ENCODE data around the gene TNNI3K.
A peak's percentile ranks its signal among the peaks of the same experiment; 100 is the strongest.
"Not testable (repeated sequence)": the region's sequence is repeated elsewhere in the genome, so short reads cannot be mapped to it uniquely, and the experiment has no call there.

The TNNI3K gene, protein sequence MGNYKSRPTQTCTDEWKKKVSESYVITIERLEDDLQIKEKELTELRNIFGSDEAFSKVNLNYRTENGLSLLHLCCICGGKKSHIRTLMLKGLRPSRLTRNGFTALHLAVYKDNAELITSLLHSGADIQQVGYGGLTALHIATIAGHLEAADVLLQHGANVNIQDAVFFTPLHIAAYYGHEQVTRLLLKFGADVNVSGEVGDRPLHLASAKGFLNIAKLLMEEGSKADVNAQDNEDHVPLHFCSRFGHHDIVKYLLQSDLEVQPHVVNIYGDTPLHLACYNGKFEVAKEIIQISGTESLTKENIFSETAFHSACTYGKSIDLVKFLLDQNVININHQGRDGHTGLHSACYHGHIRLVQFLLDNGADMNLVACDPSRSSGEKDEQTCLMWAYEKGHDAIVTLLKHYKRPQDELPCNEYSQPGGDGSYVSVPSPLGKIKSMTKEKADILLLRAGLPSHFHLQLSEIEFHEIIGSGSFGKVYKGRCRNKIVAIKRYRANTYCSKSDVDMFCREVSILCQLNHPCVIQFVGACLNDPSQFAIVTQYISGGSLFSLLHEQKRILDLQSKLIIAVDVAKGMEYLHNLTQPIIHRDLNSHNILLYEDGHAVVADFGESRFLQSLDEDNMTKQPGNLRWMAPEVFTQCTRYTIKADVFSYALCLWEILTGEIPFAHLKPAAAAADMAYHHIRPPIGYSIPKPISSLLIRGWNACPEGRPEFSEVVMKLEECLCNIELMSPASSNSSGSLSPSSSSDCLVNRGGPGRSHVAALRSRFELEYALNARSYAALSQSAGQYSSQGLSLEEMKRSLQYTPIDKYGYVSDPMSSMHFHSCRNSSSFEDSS

DNA sequence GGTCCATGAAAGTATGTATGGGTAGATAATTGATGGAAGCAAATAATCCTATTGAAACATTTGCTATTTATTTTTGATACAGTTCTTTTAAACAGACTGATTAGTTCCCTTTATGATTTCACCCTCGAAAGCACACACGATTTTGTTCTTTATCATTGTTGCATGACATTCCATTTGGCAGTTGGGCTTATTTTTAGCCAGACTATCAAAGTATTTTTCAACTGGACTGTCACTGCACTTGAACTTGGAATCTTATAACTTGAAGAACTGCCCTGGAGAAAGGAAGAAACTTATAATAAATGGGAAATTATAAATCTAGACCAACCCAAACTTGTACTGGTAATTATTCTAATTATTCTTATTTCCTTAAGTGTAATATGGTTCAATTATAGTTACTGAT lies at the start of gene TNNI3K:
TNNI3K (plus strand) TSS at position 235 of the 400 bp plus-strand sequence; CDS start at position 300, 65 bp downstream.
- no peak for DNase-seq (ENCODE audit: low spot score)

DNA sequence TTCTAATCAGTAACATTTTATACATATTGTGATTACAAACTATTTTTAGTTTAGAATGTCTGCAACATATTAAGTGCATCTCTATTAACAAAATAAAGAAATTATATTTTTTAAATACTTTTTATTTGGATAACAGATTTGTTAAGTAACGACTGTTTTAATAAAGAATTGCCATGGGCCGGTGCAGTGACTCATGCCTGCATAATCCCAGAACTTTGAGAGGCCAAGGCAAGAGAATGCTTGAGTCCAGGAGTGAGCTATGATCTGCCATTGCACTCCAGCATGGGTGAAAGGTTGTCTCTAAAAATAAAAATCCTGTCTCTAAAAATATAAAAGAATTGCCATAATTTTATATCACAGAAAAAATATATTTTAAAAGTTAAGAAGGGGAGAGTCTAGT lies 41.3 kb upstream of the TNNI3K start:
- no peak for DNase-seq (ENCODE audit: low spot score)

DNA sequence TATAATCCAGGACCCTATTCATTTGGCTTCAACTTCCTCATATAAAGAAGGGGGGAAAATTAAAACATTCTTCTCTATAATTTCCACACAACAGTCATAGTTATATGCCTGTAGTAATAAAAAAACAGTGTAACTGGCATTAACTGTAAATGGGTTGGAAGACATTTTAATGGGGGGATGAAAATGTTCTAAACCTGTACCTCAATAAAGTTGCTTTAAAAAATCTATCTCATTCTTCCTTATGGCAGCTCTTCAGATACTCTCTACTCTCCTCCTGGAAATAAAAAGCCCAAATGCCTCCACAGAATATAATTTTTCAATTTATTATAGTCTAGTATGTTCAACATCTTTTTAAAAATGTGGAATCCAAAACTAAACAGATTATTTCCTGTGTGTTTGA lies 39.8 kb upstream of the TNNI3K start:
- DNase-seq (ENCODE audit: low spot score) = no peak

DNA sequence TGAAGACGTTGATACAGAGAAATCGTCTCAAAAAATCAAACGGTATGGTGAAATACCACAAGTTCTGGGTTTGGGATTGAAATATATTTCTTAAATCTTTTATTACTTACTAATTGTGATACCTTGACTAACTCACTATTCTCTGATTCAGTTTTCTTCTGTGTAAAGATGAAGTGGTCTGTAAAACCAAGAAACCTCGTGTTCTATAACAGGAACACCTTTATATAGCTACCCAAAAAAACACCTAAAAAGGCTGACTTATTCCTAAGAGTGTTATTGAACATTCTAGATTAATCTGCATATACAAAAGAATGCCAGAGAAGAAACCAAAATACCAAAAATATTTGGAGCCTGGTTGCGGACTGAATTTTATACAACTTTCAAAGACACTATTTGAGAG lies 37.9 kb upstream of the TNNI3K start:
- DNase-seq (ENCODE audit: low spot score) = no peak

DNA sequence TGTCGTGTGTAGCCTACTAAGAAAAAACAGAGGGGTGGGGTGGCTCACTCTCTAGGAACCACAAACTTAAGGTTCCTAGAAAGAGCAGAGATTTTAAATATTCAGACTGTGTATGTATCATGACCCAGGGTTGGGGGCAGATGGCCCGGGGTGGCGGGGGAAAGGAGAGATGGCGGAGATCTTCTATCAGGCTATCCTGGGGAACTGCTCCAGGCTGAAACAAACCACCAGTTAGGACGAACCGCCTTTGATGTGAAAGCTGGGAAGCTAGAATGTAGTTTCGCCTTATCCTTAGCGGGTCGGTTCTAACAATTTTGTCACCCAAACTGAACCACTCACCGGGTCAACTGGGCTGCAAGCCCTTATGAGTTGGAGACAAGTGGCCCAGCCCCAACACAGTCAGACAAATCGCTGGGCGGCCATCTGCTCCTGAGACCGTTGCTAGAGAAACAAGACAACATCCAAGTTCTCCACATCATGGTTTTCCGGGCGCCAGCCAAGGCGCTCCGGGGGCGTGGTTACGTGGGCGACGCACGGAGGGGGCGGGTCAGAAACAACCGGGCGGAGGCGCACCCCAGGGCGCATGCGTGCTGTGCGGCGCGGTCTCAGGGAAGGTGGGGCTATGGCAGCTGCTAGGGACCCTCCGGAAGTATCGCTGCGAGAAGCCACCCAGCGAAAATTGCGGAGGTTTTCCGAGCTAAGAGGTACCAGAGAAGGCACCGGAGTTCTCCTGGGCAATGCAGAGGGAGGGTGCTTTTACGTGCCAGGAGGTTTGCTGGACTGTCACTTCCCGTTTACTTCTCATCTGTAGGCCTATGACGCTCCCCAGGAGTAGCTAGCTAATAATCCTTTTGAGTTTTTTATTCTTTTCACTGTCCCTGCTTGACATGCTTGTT lies 37.3 kb upstream of the TNNI3K start, which contains the start of the genes FPGT and LRRIQ3:
FPGT (plus strand) TSS at position 586 of the 896 bp plus-strand sequence; CDS start at position 623, 37 bp downstream.
LRRIQ3 (minus strand) TSS at position 520 of the 896 bp plus-strand sequence. CDS start 14,492 bp downstream, outside the sequence.
- peak; percentile 95 for DNase-seq (ENCODE audit: low spot score)

DNA sequence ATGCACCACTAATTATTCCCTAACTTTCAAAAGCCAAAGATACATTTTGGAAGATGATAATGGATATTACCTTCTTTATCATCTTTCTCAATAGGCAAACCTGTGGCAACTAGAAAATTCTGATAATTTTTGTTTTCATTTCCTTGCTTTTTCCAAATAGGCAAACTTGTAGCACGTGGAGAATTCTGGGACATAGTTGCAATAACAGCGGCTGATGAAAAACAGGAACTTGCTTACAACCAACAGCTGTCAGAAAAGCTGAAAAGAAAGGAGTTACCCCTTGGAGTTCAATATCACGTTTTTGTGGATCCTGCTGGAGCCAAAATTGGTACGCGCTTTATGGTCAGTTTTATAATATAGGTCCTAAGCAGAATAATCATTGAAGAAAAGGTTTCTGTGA lies 35.7 kb upstream of the TNNI3K start:
- no peak for DNase-seq (ENCODE audit: low spot score)

DNA sequence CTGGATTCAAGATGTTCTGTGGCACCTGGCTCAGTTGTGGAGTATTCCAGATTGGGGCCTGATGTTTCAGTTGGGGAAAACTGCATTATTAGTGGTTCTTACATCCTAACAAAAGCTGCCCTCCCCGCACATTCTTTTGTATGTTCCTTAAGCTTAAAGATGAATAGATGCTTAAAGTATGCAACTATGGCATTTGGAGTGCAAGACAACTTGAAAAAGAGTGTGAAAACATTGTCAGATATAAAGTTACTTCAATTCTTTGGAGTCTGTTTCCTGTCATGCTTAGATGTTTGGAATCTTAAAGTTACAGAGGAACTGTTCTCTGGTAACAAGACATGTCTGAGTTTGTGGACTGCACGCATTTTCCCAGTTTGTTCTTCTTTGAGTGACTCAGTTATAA lies 29.9 kb upstream of the TNNI3K start:
- no peak for DNase-seq (ENCODE audit: low spot score)

DNA sequence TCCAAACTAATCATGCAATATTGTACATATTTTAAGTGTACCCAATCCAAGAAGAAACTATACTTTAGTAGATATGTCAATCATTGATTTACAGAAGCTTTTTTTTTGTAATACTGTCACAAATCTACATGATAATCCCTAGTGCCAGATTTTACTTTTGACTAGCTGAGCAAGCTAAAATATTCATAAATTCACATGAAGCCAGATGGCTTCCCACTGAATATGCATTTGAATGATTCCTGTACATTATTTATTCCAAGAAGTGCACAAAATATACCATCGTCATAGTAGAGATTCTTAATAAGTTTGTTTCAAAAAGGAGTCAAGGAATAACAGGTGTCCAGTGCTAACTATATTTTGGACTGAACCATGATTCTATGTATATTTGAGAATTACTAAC lies 20.0 kb upstream of the TNNI3K start:
- no peak for DNase-seq (ENCODE audit: low spot score)

DNA sequence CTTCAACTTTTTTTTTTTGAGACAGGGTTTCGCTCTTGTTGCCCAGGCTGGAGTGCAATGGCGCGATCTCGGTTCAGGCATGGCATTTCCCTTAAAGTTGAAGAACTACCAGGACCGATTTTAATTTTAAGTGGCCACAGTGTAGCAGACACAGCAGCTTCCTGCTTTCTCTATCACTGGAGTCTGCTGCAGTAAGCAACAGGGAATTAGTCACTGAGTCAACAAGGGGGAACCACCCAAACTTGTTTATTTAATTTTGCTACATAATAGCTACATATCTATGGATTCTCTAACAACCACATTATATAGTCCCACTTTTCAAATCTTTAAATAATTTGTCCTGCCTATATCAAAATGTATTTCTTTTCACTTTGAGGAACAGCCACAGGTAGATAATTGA lies 12.5 kb upstream of the TNNI3K start:
- DNase-seq (ENCODE audit: low spot score) = no peak

DNA sequence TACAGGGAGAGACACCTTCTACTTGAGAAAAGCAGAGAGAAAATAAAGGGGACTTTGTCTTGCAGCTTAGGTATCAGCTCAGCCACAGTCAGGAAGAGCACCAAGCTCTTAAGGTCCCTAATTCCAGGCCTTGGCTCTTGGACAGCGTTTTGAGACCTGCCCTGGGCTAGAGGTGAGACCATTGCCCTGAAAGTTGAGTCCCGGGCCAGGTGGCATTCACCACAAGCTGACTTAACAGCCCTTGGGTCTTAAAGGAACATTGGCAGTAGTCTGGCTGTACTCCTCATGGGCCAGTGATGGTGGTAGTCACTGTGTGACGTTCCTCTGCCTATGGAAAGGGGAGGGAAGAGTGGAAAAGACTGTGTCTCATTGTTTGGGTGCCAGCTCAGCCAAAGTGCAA lies 11.7 kb upstream of the TNNI3K start:
- DNase-seq (ENCODE audit: low spot score) = no peak

DNA sequence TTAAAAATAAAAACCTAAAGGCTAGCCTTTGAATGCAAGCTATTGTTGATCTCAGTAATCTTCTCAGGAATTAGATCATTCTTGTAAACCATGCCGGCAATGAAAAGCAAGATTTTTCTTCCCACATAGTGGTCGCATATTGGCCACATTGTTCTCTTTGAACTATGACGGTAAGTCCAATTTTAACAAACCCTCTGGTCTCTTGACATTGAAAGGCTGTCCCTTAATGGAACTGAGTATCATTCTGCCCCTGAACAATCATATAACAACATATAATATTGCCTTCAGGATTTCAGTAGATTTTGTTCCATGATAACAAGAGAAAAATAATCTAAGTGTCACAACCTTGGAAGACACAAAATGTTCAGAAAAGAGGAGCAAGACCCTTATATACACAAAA lies 1.3 kb downstream of the TNNI3K start:
- no peak for DNase-seq (ENCODE audit: low spot score)

DNA sequence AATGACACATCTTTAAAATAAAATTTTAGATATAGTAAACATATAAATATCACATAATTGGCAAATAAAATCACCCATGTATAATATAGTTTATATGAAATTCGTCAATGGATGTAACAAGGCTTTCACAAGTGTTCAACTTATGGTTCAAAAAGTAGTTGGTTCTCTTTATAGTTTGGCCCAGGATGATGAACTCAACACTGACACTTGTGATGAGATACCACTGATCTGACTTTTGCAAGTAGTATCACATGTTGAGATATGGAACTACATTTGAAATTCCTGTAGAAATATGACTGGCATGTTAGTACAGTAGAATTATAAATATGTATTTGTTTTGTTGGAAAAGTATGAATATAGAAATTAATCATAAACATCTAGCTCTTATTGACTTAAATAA lies 1.8 kb downstream of the TNNI3K start:
- DNase-seq (ENCODE audit: low spot score) = no peak

DNA sequence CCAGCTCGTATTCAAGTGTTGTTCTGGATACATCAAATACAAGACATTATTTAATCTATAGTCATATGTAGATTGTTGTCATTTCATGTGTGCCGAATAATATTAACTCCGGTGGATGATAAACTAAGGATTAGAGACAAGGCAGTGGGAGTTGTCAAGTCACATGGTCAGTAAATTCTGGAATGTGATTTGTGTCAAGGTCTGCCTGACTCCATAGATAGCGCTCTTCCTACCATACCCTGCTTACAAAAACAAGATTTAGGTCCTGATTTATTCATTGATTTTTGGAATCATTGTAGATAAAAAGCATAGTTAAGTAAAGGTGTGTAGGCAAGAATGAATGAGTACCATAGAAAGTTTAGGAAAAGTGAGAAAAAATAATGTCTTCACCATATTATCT lies 2.6 kb downstream of the TNNI3K start:
- no peak for DNase-seq (ENCODE audit: low spot score)

DNA sequence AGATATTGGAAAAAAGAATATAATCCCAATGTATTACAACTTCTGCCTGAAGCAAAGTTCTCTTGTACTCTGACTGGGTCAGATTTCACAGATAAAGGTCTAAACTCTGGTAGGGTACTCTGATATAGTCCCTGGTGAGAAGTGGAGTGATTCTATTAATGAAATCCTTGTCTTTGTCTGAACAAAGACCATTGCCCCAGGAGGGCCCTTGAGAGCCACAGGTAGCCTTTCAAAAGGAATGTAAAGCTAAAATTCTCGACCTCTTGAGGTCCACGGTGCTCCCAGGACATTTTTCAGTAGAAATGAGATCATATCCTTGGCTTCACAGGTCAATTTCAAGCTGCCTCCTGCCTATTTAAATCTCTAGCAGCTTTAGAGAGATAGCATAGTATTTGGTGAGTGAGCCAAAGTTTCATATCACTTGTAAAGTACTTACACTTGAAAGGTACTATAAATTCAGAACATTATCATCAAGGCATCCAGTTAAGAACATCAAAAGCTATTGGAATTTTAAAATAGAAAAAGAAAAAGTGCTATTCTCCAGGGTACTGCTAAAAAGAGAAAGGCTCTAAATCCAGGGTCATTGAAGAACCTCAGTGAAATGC lies 10.1 kb downstream of the TNNI3K start:
- no peak for DNase-seq (ENCODE audit: low spot score)

DNA sequence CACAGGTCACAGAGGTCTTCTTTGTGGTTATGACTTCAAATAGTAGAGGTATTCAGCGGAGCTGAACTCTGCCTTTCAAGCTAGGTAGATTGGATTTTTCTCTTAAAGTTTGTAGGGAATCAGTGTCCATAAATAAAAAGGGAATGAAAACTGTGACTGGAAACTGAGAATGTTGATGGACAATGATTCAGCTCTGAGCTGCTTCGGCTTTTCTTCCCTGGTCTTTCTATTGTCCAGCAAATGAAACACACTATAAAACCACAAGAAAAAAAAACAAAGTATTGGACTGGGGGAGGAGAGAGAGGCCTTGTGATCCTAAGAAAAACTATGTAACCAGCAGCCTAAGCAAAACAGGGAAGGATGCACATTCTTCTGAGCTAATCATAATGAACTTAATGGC lies 11.1 kb downstream of the TNNI3K start:
- no peak for DNase-seq (ENCODE audit: low spot score)

DNA sequence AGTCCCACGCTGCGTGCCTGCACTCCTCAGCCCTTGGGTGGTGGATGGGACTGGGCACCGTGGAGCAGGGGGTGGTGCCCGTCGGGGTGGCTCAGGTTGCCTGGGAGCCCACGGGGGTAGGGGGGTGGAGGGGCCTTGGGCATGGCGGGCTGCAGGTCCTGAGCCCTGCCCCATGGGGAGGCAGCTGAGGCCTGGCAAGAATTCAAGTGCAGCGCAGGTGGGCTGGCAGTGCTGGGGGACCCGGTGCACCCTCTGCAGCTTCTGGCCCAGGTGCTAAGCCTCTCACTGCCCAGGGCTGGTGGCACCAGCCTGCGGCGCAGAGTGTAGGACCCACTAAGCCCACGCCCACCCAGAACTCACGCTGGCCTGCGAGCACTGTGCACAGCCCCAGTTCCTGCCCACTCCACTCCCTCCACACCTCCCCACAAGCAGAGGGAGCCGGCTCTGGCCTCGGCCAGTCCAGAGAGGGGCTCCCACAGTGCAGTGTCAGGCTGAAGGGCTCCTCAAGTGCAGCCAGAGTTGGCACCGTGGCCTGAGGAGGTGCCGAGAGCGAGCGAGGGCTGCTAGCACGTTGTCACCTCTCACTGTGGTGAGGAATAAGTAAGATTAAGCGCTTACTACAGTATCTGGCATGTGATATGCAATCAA lies 12.8 kb downstream of the TNNI3K start:
- no peak for DNase-seq (ENCODE audit: low spot score)

DNA sequence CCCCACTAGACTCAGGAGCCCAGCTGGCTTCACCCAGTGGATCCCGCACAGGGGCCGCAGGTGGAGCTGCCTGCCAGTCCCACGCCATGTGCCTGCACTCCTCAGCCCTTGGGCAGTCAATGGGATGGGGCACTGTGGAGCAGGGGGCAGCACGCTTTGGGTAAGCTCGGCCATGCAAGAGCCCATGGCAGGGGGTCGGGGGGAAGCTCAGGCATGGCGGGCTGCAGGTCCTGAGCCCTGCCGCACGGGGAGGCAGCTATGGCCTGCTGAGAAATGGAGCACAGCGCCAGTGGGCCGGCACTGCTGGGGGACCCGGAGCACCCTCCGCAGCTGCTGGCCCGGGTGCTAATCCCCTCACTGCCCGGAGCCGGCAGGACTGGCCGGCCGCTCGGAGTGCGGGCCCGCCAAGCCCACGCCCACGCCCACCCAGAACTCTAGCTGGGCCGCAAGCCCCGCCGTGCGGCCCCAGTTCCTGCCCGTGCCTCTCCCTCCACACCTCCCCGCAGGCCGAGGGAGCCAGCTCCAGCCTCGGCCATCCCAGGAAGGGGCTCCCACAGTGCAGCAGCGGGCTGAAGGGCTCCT lies 18.1 kb downstream of the TNNI3K start:
- not testable (repeated sequence) for DNase-seq (ENCODE audit: low spot score)

DNA sequence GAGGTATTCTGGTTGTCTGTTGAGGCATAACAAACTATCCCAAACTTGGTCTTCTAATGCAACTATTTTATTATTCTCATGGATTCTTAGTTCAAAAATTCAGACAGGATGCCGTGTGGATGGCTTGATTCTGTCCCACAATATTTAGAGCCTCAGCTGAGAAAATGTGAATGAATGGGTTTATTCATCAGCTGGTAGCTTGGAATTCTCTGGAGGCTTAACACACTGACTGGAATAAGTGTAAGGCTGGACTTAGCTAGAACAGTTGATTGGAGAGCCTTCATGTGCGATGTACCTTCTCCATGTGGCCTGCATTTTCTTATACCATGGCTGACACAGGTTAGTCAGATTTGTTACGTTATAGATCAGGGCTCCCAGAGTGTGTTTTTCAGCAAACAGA lies 30.8 kb downstream of the TNNI3K start:
- no peak for DNase-seq (ENCODE audit: low spot score)

DNA sequence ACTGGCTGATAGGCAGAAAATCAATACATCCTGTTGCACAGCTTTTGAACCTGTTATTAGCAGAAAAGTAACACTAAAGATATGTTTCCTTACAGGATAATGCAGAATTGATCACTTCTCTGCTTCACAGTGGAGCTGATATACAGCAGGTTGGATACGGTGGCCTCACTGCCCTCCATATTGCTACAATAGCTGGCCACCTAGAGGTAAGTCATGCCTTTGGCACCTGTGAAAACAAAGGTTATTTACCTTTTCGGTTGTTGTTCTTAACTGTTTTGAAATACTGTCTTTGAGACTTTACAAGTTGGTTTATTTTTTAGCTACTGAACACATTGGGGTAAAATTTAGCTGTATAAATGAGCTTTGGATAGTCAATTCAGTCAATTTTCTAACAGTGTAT lies 36.3 kb downstream of the TNNI3K start:
- DNase-seq (ENCODE audit: low spot score) = no peak

DNA sequence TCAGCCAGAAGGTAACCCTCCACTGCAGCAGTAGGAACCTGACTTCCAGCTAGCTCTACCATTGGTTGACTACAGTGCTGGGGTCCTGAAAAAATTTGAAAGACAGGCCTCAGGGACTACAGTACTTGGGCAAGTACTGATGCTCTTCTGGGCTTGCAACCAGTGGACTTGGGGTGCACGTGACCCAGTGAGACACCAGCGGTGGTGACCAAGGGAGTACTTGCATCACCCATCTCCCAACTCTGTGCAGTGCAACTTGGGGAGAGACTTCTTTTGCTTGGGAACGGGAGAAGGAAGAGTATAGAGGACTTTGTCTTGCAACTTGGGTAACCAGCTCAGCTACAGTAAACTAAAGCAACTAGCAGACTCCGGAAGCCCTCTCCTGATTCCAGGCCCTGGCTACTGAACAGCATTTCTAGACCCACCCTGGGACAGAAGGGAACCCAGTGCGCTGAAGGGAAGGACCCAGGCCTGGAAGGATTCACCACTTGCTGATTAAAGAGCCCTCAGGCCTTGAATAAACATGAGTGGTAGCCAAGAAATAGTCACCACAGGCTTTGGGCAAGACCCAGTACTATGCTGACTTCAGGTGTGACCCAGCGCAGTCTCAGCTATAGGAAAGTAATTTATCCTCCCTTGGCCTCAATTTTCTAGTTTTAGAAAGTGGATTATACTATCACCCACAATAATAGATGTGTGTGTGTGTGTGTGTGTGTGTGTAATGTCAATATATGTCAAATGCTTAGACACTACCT lies 45.6 kb downstream of the TNNI3K start:
- no peak for DNase-seq (ENCODE audit: low spot score)

Data from germinal center (tissue), 1 donor.